CD4-positive, alpha-beta T cell (primary cell): ENCODE data around the gene HAS3. TPM values are rescaled to one million over a fixed set of nuclear protein-coding genes. Genes with fewer than 3 reads are reported as not detected.

Source experiments
- ATAC-seq: fragments of 200-7000 bp; cut with Tn5 transposase; one replicate; pipeline ENCODE4 v1.10.0; 2022; ENCODE audit warnings: mild to moderate bottlenecking; ENCODE audit not compliant: poor library complexity
- CTCF ChIA-PET: fragments of 350-600 bp; sonication (Branson Sonifier 250); formaldehyde crosslinking; loops from one replicate; lab custom pipeline; 2021; ENCODE audit warnings: antibody characterized with exemption, inconsistent platforms; lab: Charles Lee
- POLR2A ChIA-PET: fragments of 350-600 bp; sonication (Branson Sonifier 250); formaldehyde crosslinking; loops from one replicate; lab custom pipeline; 2021; ENCODE audit warnings: antibody characterized with exemption, inconsistent platforms; lab: Charles Lee
- DNase-seq, 14 experiments: peaks; one replicate each; pipeline ENCODE4 v3.0.0-alpha.2; 2013 to 2020; ENCODE audit warnings: mixed read lengths in 2 of 14
- H3K27ac ChIP-seq, 2 donors: one replicate each; pipeline versions ENCODE4 v1.5.1 to v1.7.0; 2013; ENCODE audit warnings: low read length in 2 of 2, low read depth in 1 of 2, mild to moderate bottlenecking in 1 of 2
- H3K27me3 ChIP-seq, 2 experiments: 1 replicate in 1 of 2; 2 replicates in 1 of 2; pipeline versions ENCODE4 v1.6.1 to v1.7.0; 2013; ENCODE audit warnings: low read length in 2 of 2, control low read depth in 1 of 2, mild to moderate bottlenecking in 1 of 2, moderate library complexity in 1 of 2; ENCODE audit not compliant: insufficient read depth in 2 of 2, control insufficient read depth in 1 of 2
- H3K36me3 ChIP-seq: one replicate; pipeline ENCODE4 v1.6.1; 2013; ENCODE audit warnings: low read length, control low read depth; ENCODE audit not compliant: insufficient read depth
- H3K4me1 ChIP-seq: one replicate; pipeline ENCODE4 v1.6.1; 2013; ENCODE audit warnings: low read length, control low read depth; ENCODE audit not compliant: insufficient read depth
- H3K4me3 ChIP-seq: one replicate; pipeline ENCODE4 v1.5.1; 2013; ENCODE audit warnings: mild to moderate bottlenecking, low read length, moderate library complexity
- H3K9me3 ChIP-seq, 2 experiments: 1 replicate in 1 of 2; 2 replicates in 1 of 2; pipeline versions ENCODE4 v1.6.1 to v1.7.0; 2013; ENCODE audit warnings: low read length in 2 of 2, mild to moderate bottlenecking in 2 of 2, control low read depth in 1 of 2, moderate library complexity in 1 of 2; ENCODE audit not compliant: control insufficient read depth in 1 of 2, insufficient read depth in 1 of 2
- H3K27ac Mint-ChIP-seq: one replicate; pipeline ENCODE4 v1.8.0; 2020; ENCODE audit warnings: mixed read lengths
- H3K27me3 Mint-ChIP-seq: one replicate; pipeline ENCODE4 v1.8.0; 2021; ENCODE audit warnings: mixed read lengths
- H3K36me3 Mint-ChIP-seq: one replicate; pipeline ENCODE4 v1.8.0; 2021; ENCODE audit warnings: low read depth, mixed read lengths
- H3K4me1 Mint-ChIP-seq: one replicate; pipeline ENCODE4 v1.8.0; 2021; ENCODE audit warnings: low read depth, mixed read lengths
- H3K4me3 Mint-ChIP-seq: one replicate; pipeline ENCODE4 v1.8.0; 2020; ENCODE audit warnings: mild to moderate bottlenecking, mixed read lengths
- H3K9me3 Mint-ChIP-seq: one replicate; pipeline ENCODE4 v1.8.0; 2020; ENCODE audit warnings: mixed read lengths
- CTCF ChIP-seq: fragments of 200-600 bp; IDR thresholded peaks from one replicate; pipeline ENCODE4 v1.8.0; 2022; ENCODE audit warnings: antibody characterized with exemption, mild to moderate bottlenecking
- intact Hi-C, 2 experiments: fragments of 100-400 bp; cut with DNase I in 1 of 2; cut with micrococcal nuclease in 1 of 2; formaldehyde crosslinking; loops; one replicate each; pipeline versions ENCODE4 v1.15.1 to v1.9.0; 2023 to 2025; cut with DNase I, micrococcal nuclease
- total RNA-seq, 174 experiments: library from RNA in 2 of 174; stranded (reverse) in 2 of 174; gene quantifications; one replicate each; pipeline ENCODE4 v1.2.3 and lab custom pipeline; 2021 to 2026

HAS3 gene
- total RNA-seq, 2 experiments from 2014 or later: 3.2 to 3.4 TPM

- H3K27me3 ChIP-seq: no peaks in the 10 kb centered on the region
- Mint-ChIP-seq H3K4me3 (no peak overlapping the region), H3K4me1 (no peaks in the 10 kb centered on the region), H3K9me3 (no peaks in the 10 kb centered on the region), H3K27ac (no peak overlapping the region), H3K36me3 (peaks cover 4% of the 10 kb centered on the region), H3K27me3 (no peaks in the 10 kb centered on the region)
- intact Hi-C loops: no loop called here
- TF ChIP-seq CTCF: no peak
- peaks cover 7% of the 10 kb centered on the region for H3K36me3 ChIP-seq
- no peaks in the 10 kb centered on the region for H3K9me3 ChIP-seq
- CTCF ChIA-PET: interaction anchor here (0.7 kb wide), 1 partner anchor 53 kb away, joined by 3 read pairs; no protein-coding TSS in a partner anchor
- H3K27ac ChIP-seq: no peak overlapping the region
- no peaks in the 10 kb centered on the region for H3K4me1 ChIP-seq
- ATAC-seq (no peak), DNase-seq (no peak)
- H3K4me3 ChIP-seq: no peak overlapping the region
- POLR2A ChIA-PET: no interaction called here
Measured at GRCh38 chr16:69072640-69072974, 32.8 kb upstream of the HAS3 start.

GRCh38 chr16:69073181-69073702 is 32.2 kb upstream of the HAS3 start:
- Histone ChIP-seq H3K27me3 (no peaks in the 10 kb centered on the region), H3K4me3 (no peak overlapping the region), H3K9me3 (no peaks in the 10 kb centered on the region), H3K36me3 (peaks cover 7% of the 10 kb centered on the region), H3K4me1 (no peaks in the 10 kb centered on the region), H3K27ac (no peak overlapping the region)
- Mint-ChIP-seq H3K4me1 (no peaks in the 10 kb centered on the region), H3K9me3 (no peaks in the 10 kb centered on the region), H3K4me3 (no peak overlapping the region), H3K36me3 (peaks cover 5% of the 10 kb centered on the region), H3K27me3 (no peaks in the 10 kb centered on the region), H3K27ac (no peak overlapping the region)
- intact Hi-C loops: no loop called here
- CTCF ChIA-PET: no interaction called here
- POLR2A ChIA-PET: no interaction called here
- DNase-seq: no peak
- ATAC-seq: no peak
- TF ChIP-seq CTCF: no peak

GRCh38 chr16:69077251-69077650 is 28.2 kb upstream of the HAS3 start:
- no peak overlapping the region for H3K4me3 ChIP-seq

More at GRCh38 chr16:69077251-69077650, 28.2 kb upstream of the HAS3 start:
- Histone ChIP-seq H3K4me1 (no peaks in the 10 kb centered on the region), H3K27me3 (no peaks in the 10 kb centered on the region), H3K27ac (no peak overlapping the region), H3K36me3 (peaks cover 7% of the 10 kb centered on the region), H3K9me3 (no peaks in the 10 kb centered on the region)
- ChIA-PET POLR2A (no interaction called here), CTCF (no interaction called here)
- DNase-seq (no peak), ATAC-seq (no peak)
- intact Hi-C loops: no loop called here
- no peak overlapping the region for H3K4me3 Mint-ChIP-seq
- no peaks in the 10 kb centered on the region for H3K9me3 Mint-ChIP-seq
- no peaks in the 10 kb centered on the region for H3K27me3 Mint-ChIP-seq
- H3K4me1 Mint-ChIP-seq: no peaks in the 10 kb centered on the region
- no peak for TF ChIP-seq CTCF
- H3K27ac Mint-ChIP-seq: no peak overlapping the region
- peaks cover 4% of the 10 kb centered on the region for H3K36me3 Mint-ChIP-seq
